HepG2 (cell line): ENCODE data around the gene FSD2. TPM values are rescaled to one million over a fixed set of nuclear protein-coding genes. Genes with fewer than 3 reads are reported as not detected.

ENCODE experiments used
- GTF3A ChIP-seq: sonication (generic); formaldehyde crosslinking; conservative IDR thresholded peaks from 2 replicates; pipeline ENCODE4 v1.4.0; 2020; ENCODE audit warnings: mild to moderate bottlenecking, missing genetic modification reagents
- KAT2B ChIP-seq: fragments of 150-350 bp; IDR thresholded peaks from 2 replicates; pipeline ENCODE4 v1.6.1; 2014; ENCODE audit warnings: low read depth, low read length, borderline replicate concordance
- KDM3A ChIP-seq: IDR thresholded peaks from 2 replicates; pipeline ENCODE4 v1.6.1; 2018; ENCODE audit warnings: low read depth, missing compliant biosample characterization
- MBNL3 ChIP-seq: fragments of 250-450 bp; sonication (Bioruptor Pico); conservative IDR thresholded peaks from 2 replicates; pipeline ENCODE4 v1.8.0; 2022; ENCODE audit warnings: mild to moderate bottlenecking, inconsistent platforms
- SNRNP70 ChIP-seq: fragments of 200-400 bp; formaldehyde crosslinking; IDR thresholded peaks from 2 replicates; pipeline ENCODE4 v1.6.1; 2017; ENCODE audit warnings: mild to moderate bottlenecking, low read depth, low read length, moderate library complexity
- SP1 ChIP-seq, 2 experiments: fragments of 450-650 bp in 1 of 2; sonication (generic) in 1 of 2; formaldehyde crosslinking in 1 of 2; IDR thresholded peaks; 2 replicates each; pipeline versions ENCODE4 v1.4.0 to v1.6.1; 2016 to 2020; ENCODE audit warnings: missing genetic modification reagents in 1 of 2
- TBP ChIP-seq: sonication (generic); formaldehyde crosslinking; IDR thresholded peaks from 2 replicates; pipeline ENCODE4 v1.5.0; 2020; ENCODE audit warnings: missing genetic modification reagents
- ZBTB25 ChIP-seq: IDR thresholded peaks from 2 replicates; pipeline ENCODE4 v1.6.1; 2018; ENCODE audit warnings: missing genetic modification reagents
- ZNF468 ChIP-seq: sonication (generic); formaldehyde crosslinking; IDR thresholded peaks from 2 replicates; pipeline ENCODE4 v1.8.0; 2022; ENCODE audit warnings: mild to moderate bottlenecking, moderate library complexity, missing genetic modification reagents
- ZNF513 ChIP-seq: sonication (generic); formaldehyde crosslinking; conservative IDR thresholded peaks from 2 replicates; pipeline ENCODE4 v1.5.0; 2020; ENCODE audit warnings: missing genetic modification reagents
- ZNF703 ChIP-seq: sonication (generic); formaldehyde crosslinking; IDR thresholded peaks from 2 replicates; pipeline ENCODE4 v1.5.1; 2020; ENCODE audit warnings: missing genetic modification reagents, mild to moderate bottlenecking, moderate library complexity, borderline replicate concordance
- ZNF782 ChIP-seq: sonication (generic); formaldehyde crosslinking; IDR thresholded peaks from 2 replicates; pipeline ENCODE4 v1.4.0; 2020; ENCODE audit warnings: missing genetic modification reagents, mild to moderate bottlenecking, borderline replicate concordance
- polyA plus RNA-seq, 8 experiments: library from polyadenylated mRNA; depleted of rRNA in 3 of 8; stranded (reverse) in 7 of 8; unstranded in 1 of 8; fragments of >200 nt; fragmentation: Illumina TruSeq in 4 of 8; extraction: Trizol in 4 of 8; gene quantifications; 2 replicates each; pipeline versions ENCODE4 v1.2.1 to v1.2.3, GENCODE V29; 2011 to 2016; ENCODE audit warnings: low read depth in 4 of 8, missing spikeins in 1 of 8, mixed read lengths in 1 of 8; ENCODE audit not compliant: insufficient read depth in 1 of 8
- total RNA-seq, 5 experiments: library from RNA; depleted of rRNA; stranded (reverse); fragments of >200 nt; fragmentation: Illumina TruSeq; extraction: Trizol; gene quantifications; 2 replicates each; pipeline ENCODE4 v1.2.3, GENCODE V29; 2016; ENCODE audit warnings: low read depth in 1 of 5
- TF ChIP-seq, protein P1 (sequence below): sonication (generic); formaldehyde crosslinking; IDR thresholded peaks from 2 replicates; pipeline ENCODE4 v1.4.0; 2020; ENCODE audit warnings: mild to moderate bottlenecking, missing genetic modification reagents
- TF ChIP-seq, protein P2 (sequence below): sonication (generic); formaldehyde crosslinking; IDR thresholded peaks from 2 replicates; pipeline ENCODE4 v1.8.1; 2023; ENCODE audit warnings: missing genetic modification reagents, inconsistent platforms, borderline replicate concordance
- TF ChIP-seq, protein P3 (sequence below): sonication (generic); formaldehyde crosslinking; IDR thresholded peaks from 2 replicates; pipeline ENCODE4 v1.4.0; 2020; ENCODE audit warnings: missing genetic modification reagents

FSD2 gene
- total and polyA plus RNA-seq, 2 of the 13 experiments (the other 11 are each of a cell fraction or from before 2014, with no cell fraction given), result not detected

DNA sequence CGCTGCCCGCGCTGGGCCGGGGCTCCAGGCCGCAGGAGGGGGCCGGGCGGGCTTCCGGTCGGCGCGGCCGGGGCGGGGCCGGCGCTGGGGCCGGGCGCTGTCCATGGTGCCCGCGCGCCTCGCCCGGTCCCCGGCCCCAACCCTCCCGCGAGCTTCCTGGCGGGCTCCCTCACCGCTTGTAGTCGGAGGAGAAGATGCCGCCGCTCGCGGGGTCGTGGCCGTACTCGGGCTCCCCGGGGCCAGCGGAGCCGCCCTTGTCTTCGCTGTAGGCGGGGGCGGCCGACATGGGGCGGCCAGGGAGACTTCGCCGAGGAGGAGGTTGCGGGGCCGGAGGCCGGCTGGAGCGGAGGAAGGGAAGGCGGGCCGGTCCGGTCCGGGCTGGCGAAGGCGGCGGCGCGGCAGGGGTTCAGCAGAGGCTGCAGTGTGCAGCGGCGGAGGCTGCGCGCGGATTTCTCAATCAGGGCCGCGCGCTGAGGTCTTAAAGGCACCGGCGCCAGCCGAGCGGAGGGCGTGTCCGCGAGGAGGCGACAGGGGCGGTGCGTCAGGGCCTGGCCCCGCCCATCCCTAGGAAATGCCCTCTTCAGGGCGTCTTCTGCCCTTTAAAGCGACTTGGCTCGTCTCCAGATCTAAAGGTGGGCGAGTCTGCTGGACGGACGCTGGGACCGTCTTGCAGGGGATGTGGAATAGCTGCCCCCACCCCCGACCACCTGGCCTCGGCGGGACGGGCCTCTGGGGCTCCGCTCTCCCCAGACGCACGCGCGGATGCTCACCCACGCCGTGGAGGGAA is 96.3 kb downstream of the FSD2 start, which contains the start of gene AP3B2 (continued):
- TF ChIP-seq, protein P1, sequence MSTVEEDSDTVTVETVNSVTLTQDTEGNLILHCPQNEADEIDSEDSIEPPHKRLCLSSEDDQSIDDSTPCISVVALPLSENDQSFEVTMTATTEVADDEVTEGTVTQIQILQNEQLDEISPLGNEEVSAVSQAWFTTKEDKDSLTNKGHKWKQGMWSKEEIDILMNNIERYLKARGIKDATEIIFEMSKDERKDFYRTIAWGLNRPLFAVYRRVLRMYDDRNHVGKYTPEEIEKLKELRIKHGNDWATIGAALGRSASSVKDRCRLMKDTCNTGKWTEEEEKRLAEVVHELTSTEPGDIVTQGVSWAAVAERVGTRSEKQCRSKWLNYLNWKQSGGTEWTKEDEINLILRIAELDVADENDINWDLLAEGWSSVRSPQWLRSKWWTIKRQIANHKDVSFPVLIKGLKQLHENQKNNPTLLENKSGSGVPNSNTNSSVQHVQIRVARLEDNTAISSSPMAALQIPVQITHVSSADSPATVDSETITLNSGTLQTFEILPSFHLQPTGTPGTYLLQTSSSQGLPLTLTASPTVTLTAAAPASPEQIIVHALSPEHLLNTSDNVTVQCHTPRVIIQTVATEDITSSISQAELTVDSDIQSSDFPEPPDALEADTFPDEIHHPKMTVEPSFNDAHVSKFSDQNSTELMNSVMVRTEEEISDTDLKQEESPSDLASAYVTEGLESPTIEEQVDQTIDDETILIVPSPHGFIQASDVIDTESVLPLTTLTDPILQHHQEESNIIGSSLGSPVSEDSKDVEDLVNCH (CRISPR knock-in tag), result no peak
- TF ChIP-seq SNRNP70 (no peak), GTF3A (CRISPR knock-in tag) (no peak), KAT2B (no peak), ZNF513 (CRISPR knock-in tag) (no peak), SP1 (IDR thresholded peaks at IDR 0.05) (no peak), SP1 (CRISPR knock-in tag; IDR thresholded peaks at IDR 0.05) (0 out of 2 replicates have a peak, but pooled peaks have one; percentile 29), MBNL3 (CRISPR knock-in tag) (no peak), ZNF468 (CRISPR knock-in tag) (no peak), TBP (no peak), KDM3A (CRISPR knock-in tag) (no peak), ZNF703 (no peak), ZBTB25 (CRISPR knock-in tag) (peak; percentile 77; the same call in 1 of the 2 replicates), ZNF782 (CRISPR knock-in tag) (no peak)
- TF ChIP-seq, protein P2, sequence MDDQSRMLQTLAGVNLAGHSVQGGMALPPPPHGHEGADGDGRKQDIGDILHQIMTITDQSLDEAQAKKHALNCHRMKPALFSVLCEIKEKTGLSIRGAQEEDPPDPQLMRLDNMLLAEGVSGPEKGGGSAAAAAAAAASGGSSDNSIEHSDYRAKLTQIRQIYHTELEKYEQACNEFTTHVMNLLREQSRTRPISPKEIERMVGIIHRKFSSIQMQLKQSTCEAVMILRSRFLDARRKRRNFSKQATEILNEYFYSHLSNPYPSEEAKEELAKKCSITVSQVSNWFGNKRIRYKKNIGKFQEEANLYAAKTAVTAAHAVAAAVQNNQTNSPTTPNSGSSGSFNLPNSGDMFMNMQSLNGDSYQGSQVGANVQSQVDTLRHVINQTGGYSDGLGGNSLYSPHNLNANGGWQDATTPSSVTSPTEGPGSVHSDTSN (CRISPR knock-in tag), result no peak
- TF ChIP-seq, protein P3, sequence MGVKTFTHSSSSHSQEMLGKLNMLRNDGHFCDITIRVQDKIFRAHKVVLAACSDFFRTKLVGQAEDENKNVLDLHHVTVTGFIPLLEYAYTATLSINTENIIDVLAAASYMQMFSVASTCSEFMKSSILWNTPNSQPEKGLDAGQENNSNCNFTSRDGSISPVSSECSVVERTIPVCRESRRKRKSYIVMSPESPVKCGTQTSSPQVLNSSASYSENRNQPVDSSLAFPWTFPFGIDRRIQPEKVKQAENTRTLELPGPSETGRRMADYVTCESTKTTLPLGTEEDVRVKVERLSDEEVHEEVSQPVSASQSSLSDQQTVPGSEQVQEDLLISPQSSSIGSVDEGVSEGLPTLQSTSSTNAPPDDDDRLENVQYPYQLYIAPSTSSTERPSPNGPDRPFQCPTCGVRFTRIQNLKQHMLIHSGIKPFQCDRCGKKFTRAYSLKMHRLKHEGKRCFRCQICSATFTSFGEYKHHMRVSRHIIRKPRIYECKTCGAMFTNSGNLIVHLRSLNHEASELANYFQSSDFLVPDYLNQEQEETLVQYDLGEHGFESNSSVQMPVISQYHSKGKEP (CRISPR knock-in tag), result no peak
